ENCODE data around the gene TBC1D30.
"Not testable (repeated sequence)": the region's sequence is repeated elsewhere in the genome, so short reads cannot be mapped to it uniquely, and the experiment has no call there.

TBC1D30 gene

GRCh38 chr12:64824500-64825142, at the start of gene TBC1D30:
Gene TBC1D30 (plus strand): TSS chr12:64824647. CDS start chr12:64824880, 233 bp downstream.
- peak; percentile 33 for DNase-seq (ENCODE audit: low spot score)

GRCh38 chr12:64775147-64775736, 49.2 kb upstream of the TBC1D30 start:
- not testable (repeated sequence) for DNase-seq (ENCODE audit: low spot score)

- DNase-seq (ENCODE audit: low spot score) = no peak
These were observed 45.0 kb upstream of the TBC1D30 start for GRCh38 chr12:64779354-64779974.

- DNase-seq (ENCODE audit: low spot score) = no peak
These were observed 44.3 kb upstream of the TBC1D30 start for GRCh38 chr12:64780132-64780530.

GRCh38 chr12:64780531-64781279, 43.7 kb upstream of the TBC1D30 start:
- peak; percentile 68 for DNase-seq (ENCODE audit: low spot score)

- peak; percentile 47 for DNase-seq (ENCODE audit: low spot score)
These were observed 42.9 kb upstream of the TBC1D30 start for GRCh38 chr12:64781280-64782190.

- no peak for DNase-seq (ENCODE audit: low spot score)
These were observed 42.1 kb upstream of the TBC1D30 start for GRCh38 chr12:64782191-64782876.

GRCh38 chr12:64785838-64786237, 38.6 kb upstream of the TBC1D30 start:
- DNase-seq (ENCODE audit: low spot score) = no peak

GRCh38 chr12:64790166-64790565, 34.3 kb upstream of the TBC1D30 start:
- DNase-seq (ENCODE audit: low spot score) = no peak

- no peak for DNase-seq (ENCODE audit: low spot score)
These were observed 33.4 kb upstream of the TBC1D30 start for GRCh38 chr12:64791036-64791435.

- no peak for DNase-seq (ENCODE audit: low spot score)
These were observed 32.3 kb upstream of the TBC1D30 start for GRCh38 chr12:64792128-64792527.

GRCh38 chr12:64793610-64794009, 30.8 kb upstream of the TBC1D30 start:
- DNase-seq (ENCODE audit: low spot score) = no peak

GRCh38 chr12:64794305-64794704, 30.1 kb upstream of the TBC1D30 start:
- no peak for DNase-seq (ENCODE audit: low spot score)

GRCh38 chr12:64796205-64796845, 28.1 kb upstream of the TBC1D30 start:
- peak; percentile 44 for DNase-seq (ENCODE audit: low spot score)

GRCh38 chr12:64797156-64797555, 27.3 kb upstream of the TBC1D30 start:
- no peak for DNase-seq (ENCODE audit: low spot score)

GRCh38 chr12:64798165-64798564, 26.3 kb upstream of the TBC1D30 start:
- no peak for DNase-seq (ENCODE audit: low spot score)

- no peak for DNase-seq (ENCODE audit: low spot score)
These were observed 23.8 kb upstream of the TBC1D30 start for GRCh38 chr12:64800640-64801039.

GRCh38 chr12:64801381-64801780, 23.1 kb upstream of the TBC1D30 start:
- DNase-seq (ENCODE audit: low spot score) = no peak

- DNase-seq (ENCODE audit: low spot score) = peak; percentile 42
These were observed 22.2 kb upstream of the TBC1D30 start for GRCh38 chr12:64802180-64802775.

- no peak for DNase-seq (ENCODE audit: low spot score)
These were observed 18.3 kb upstream of the TBC1D30 start for GRCh38 chr12:64806173-64806572.

Measured in HuH-7.5 (cell line).